Measurements from ENCODE around the gene MGAT4B.

The MGAT4B gene

DNA sequence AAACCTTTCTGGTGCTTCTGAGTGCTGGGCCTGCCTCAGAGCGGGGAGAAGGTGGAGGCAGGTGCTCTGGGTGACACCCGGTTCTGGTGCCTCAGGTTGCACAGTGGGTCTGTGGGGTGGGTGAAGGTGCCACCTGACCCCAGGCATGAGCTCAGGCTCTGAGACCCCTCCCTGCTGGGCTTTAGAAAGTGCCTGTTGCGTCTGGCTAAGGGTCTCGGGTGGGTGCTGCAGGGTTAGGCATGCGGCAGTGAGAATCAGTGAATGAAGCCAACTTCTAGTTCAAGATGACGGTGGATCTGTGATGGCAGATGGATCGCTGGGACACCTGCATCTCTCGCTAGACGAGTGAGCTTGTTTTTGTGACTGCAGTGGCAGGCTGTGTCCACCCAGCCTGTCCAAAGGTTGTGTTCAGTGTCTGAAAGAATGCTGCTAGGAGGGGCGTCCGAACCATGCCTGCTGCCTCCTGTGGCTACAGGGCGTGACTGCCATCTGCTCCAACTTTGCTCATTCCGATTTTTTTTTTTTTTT lies 19.1 kb upstream of the MGAT4B start:
- DNase-seq: no peak

DNA sequence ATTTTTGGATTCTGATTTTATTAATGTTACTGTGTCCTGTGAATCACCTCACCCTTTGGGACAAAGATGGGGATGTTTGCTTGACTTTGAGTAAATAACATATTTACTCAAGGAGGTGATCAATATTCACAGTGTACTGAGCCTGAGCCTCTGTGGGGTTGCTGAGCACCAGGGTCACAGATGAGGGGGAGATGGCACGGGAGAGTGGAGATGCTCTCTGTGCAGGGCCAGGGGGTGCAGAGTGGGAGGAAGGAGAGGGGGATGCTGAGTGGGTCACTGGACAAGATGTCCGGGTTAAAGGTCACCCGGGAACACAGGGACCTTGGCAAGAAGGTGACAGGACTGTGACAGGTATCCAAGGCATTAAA lies 18.1 kb upstream of the MGAT4B start:
- DNase-seq: no peak

DNA sequence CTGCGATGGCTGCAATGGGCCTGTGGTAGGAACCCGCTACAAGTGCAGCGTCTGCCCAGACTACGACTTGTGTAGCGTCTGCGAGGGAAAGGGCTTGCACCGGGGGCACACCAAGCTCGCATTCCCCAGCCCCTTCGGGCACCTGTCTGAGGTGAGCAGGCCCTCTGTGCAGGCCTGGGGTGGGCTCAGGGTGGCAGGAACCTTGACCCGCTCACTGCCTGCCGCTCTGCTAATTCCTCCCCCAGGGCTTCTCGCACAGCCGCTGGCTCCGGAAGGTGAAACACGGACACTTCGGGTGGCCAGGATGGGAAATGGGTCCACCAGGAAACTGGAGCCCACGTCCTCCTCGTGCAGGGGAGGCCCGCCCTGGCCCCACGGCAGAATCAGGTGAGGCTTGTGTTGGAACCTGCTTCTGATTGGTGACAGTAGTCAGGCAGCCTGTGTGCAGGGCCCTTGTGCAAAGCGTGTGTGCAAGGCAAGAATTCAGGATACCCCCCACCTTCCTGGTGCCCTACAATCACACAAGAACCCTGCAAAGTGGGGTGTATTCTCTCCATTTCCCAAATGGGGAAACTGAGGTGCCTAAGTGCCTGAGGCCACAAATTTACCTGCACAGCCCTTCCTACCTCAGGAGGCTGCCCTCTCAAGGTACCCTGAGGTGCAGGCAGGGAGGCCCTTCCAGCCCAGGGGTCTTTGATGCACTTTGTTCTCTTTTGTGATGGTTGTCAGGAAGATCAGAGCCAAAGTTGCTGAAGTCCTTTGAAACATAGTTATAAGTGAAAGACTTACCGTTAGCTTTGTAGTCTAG lies 17.5 kb upstream of the MGAT4B start:
- no peak for DNase-seq

DNA sequence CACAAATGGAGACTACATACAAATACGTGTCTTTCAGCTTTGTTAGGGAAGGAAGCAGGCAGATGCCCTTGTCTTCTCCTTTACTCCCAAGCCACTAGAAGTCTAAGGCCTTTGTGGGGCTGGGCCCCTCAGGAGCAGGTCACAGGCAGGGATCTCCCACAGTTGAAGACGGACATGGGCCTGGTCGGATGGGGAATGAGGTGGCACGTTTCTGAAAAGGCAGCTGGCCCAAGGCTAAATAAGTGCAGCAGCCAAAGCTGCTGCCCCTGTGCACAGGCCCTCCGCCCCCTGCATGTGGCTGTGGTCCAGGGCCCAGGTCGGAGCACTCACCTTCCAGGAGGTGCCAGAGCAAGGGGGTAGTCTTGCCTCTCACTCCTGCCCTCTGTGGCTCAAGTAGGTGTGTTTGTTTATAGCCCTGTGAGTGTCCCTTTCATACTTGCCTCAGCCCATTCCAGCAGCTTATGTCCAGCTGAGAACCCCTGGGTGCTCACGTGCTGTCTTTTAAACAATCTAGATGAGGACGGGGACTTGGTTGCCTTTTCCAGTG lies 15.9 kb upstream of the MGAT4B start:
- no peak for DNase-seq

DNA sequence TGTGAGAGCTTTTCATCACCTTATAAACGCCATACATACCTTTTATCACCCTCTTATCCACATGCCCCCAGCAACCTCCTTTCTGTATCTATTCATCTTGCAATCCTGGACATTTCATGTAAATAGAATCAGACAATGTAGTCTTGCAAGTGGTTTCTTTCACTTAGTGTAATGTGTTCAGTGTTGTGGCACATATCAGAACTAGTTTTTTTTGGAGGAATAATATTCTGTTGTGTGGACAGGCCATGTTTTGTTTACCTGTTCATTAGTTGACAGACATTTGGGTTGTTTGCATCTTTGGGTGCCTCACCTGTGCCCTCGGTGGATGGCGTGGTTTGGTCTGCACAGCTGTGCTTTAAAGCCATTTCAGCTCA lies 15.4 kb upstream of the MGAT4B start:
- no peak for DNase-seq

DNA sequence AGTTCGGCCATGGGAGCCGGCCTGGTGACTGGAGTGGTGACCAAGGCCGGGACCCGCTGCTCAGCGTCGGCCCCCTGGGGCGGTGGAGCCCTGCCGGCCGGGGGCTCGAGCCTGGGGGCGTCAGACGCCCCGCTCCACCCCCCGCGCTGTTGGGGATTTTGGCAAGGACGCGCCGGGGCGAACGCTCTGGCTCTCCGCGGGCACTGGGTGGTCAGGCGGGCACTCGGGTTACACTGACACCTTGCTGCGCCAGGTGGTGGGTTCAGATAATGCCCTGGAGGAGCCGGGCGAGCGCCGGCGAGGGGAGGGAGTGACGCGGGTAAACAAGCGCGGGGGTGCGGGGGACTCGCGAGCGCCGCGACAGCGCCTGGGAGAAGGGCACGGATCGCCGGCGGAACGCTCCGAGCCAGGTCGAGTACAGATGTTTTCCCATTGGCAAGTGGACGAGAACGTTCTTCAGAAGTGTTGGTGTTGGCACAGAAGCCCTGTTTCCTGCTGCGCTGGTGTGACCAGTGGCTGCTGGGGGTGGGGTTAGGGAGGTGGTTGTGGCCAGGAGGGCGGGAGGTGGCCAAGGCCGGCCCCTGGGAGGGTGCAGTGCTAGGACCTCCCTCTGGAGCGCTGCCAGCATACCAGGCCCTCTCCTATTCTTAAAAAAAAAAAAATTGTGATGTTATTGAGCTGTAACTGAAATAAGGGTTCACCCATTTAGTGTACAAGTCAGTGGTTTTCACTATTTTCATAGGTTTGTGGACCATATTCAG lies 14.8 kb upstream of the MGAT4B start:
- peak; percentile 87 for DNase-seq

DNA sequence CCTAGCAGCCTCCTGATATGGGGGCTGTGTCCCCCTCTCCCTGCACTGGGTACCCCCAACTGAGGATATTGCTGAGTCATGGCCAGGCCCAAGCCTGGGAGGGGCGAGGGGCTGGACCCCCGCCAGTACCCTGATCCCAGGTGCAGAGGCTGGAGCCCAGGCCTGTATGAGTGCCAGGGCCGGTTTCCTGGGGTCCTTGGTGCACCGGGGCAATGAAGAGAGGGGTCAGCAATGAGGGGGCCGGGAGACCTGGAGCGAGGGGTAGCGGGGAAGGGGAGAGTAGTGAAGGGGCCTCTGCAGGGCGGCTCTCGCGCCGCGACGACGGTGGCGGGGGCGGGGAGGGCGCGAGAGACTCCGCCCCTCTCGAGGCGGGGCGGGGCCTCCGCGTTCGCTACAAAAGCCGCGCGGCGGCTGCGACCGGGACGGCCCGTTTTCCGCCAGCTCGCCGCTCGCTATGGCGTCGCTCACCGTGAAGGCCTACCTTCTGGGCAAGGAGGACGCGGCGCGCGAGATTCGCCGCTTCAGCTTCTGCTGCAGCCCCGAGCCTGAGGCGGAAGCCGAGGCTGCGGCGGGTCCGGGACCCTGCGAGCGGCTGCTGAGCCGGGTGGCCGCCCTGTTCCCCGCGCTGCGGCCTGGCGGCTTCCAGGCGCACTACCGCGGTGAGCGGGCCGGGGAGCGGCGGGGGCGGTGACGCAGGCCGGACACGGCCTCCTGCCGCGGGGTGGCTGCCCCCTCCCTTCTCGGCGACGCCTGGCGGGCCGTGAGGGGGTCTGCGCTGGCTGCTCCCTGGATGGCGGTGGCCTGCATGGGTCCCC lies 14.0 kb upstream of the MGAT4B start, which contains the start of gene SQSTM1:
Gene SQSTM1 (plus strand): TSS at position 423 of the 815 bp plus-strand sequence. CDS start 32 bp downstream, at position 455.
- peak; percentile 78 for DNase-seq

DNA sequence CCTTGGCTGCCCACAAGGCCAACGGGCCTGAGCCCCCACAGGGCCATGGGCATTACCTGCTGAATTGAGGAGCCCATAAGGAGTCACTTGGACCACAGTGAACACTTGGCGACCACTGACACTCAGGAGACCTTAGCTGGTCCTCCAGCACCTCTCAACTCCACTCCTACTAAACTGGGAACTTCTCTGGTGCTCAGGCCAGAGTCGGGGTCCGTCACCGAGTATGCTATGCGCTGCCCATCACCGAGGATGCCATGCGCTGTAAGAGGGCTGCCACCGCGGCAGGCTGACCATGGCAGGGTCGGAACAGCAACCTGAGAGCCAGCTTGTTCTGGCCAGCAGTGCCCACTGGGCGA lies 13.4 kb upstream of the MGAT4B start:
- DNase-seq: no peak

DNA sequence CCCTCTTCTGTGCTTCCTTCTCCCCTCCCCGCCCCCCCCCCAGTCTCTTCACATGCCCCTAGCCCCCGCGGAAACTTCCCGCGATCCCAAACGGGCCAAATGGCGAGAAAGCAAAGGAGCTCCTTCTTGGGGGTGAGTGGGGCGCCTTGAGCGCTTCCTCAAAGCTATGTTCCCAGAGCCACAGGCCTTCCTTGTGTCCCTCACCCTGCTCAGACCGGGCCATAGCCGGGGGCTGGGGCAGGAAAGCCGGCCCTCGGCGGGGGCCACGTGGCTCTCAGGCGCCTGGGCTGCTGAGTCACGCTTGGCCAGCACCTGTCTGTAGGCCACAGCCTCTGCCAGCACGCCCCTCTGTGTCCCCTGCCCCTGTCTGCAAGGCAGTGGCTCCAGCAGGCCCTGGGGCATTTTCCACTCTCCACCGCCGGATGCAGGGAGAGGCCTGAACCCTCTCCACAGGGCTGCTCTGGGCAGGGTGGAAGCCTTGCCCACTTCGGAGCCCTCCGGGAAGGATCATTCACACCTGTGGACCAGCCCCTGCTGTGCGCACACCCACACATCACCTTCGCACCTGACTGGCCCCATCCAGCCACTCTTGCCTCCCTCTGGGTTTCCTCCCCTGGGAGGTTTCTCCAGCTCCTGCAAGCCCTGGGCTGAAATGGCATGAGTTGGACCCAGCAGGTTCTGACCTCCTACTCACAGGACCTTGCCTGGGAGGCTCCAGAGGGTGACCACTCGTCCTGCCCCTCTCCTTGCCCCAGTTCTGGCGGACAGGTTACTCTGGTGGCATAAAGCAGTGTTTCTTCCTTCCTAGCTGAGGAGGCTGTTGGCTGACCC lies 12.8 kb upstream of the MGAT4B start:
- DNase-seq: peak; percentile 45

DNA sequence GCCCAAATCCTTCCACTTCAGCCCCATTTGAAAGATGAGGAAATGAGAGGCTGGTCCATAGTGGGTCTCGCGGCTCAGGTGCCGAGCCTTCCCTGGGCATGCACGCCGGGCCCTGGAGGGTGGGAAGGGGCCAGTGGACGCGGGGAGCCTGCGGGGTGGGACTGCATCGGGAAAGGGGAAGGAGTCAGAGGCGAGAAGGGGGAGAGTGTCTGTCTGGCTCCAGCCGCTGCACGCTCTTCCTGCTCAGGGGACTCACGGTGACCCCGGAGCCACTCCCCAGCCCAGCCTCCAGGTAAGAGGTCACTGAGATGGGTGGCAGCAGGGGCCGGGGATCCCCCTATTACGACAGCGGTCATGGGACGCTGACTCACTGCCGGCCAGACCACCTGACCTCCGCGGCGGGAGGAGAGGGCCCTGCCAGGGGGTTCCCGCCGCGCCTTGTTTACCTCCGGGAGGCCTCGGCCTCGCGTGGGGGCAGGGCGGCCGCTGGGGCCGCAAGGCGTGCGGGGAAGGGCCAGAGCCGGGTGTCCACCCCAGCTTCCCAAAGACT lies 12.2 kb upstream of the MGAT4B start:
- peak; percentile 83 for DNase-seq

DNA sequence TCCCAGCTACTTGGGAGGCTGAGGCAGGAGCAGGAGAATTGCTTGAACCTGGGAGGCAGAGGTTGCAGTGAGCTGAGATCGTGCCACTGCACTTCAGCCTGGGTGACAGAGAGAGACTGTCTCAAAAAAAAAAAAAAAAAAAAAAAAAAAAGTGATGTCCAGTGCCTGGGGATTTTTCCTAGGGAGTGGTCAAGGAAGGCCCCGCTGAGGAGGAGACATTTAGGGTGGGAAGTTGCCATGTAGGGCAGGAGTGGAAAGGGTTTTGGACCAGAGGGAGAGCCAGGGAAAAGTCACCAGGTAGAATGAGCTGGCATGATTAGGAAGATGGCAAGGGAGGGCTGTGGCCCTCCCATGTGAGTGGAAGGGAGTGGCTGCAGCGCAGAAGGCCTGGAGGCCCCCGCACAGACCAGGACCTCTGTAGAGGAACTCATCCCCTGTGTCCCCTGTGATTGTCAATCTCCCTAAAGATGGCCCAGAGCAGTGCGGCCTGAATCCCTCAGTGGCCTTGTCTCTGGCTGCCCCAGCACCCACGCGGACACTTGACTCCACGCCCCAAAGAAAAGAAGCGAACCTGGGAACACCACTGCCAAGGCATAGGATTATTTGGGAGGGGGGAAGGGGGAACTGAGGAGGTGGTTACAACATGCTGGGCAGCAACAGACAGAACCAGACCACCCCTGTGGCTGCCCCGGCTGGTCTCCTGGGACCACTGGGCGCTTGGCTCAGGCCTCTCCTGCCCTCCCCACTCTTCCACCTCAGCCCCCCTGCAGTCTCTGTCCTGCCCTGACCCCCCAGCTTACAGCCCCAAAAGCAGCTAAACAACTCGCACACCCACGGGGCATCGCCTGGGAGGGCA lies 11.5 kb upstream of the MGAT4B start:
- no peak for DNase-seq

DNA sequence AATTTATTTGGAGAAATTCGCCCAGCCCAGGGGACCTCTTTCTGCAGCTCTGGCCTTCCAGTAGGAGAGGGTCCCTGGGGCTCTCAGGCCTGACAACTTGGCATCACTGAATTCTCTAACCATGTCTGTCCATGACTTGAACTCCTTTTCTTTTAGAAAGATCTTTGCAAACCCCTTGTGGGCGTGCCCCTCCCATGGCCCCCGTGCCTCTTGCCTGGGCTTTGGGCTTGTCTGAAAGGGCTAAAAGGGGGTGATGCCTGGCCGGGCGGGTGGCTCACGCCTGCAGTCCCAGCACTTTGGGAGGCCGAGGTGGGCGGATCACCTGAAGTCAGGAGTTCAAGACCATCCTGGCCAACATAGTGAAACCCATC lies 10.8 kb upstream of the MGAT4B start:
- no peak for DNase-seq

DNA sequence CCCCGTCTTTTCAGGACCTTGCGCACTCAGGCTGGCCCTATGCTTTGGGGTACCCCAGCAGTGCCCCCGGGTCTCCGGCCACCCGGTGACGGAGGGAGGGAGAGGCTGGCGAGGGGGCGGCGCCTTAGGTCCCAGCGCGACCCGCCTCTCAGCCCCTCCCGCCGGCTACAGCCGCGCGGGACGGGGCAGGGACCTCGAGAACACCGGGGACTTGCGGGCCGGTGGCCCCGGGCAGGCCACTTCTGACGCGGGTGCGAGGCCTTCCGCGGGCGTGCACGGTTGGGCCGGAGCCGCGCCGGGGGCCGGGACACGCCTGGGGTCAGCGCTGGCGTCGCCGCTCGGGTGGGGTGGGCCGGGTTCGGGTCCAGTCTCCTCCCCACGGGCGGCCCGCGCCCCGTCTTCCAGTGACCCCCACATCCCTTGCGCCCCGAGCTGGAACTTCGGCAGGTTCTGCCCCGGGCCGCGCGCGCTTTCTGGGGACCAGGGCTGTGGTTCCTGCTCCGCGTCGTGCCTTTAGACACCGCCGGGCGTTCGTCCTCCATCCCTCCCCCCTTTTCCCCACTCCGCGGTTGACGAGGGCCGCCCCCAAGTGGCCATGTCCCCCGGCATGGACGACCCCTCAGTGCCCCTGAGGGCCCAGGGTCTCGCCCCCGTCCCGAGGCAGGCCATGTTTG lies 10.3 kb upstream of the MGAT4B start:
- no peak for DNase-seq

DNA sequence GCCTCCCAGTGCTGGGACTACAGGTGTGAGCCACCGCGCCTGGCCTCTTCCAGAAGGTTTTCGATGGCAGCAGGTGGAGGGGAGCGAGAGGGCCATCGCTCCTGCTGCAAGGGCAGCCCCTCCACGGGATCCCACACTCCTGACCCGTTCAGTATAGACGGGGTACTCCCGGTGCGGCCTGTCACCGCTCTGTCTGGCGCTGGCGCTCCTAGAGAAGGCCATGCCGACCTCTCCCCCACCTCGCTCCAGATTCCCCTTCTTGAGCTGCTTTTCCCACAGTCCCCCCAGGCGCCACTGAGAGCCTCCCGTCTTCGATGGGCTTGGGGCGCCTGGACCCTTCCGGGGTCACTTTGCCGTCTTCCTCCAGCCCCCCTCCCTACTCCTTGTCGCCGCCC lies 9.7 kb upstream of the MGAT4B start:
- DNase-seq: no peak

DNA sequence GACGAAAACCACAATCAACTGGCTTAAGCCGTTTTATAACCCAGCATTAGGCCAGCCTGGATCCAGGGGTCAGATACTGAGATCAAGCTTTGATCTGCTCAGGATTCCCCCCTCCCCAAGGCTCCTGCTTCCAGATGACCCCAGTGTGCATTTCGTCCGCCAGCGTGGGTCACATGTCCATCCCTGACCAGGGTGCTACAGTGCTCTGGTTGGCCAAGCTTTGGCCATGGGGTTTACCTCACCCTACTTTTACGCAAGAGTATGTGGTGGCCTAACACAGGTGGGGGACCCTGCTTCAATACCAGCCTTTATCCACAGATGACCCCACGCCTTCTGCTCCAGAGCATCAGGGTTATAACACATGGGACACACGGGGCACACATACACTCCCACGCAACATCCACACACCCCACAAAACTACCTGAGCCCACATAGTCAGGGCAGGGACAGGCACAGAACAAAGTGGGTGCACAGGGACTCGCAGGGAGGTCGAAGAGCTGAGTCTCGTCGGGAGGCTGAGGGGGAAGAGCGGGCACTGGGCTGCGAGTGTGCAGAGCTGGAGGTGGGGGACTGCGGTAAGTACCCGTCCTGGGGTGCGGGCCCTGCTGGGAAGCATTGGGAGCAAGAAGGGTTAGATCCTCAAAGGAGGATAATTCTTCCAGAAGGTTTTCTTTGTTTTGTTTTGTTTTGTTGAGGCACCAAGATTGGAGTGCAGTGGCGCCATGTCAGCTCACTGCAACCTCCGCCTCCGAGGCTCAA lies 9.0 kb upstream of the MGAT4B start:
- no peak for DNase-seq

DNA sequence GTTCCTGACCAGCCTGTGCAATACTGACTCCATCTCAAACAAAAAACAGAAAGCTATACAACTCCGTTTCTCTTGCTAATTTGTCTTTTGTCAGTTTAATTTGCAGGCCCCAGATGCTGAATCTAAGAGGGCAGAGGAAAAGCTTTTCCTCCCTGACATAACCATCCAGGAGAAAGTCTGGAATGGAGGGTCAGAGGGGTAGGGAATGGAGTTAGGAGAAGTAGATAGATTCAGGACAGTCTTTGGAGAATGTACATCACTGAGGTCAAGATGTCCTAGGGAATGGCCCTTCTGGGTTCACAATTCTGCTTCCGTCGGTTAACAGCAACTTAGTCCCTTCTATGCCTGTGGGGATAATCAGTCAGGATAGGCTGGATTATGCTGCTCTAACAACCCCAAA lies 7.4 kb upstream of the MGAT4B start:
- no peak for DNase-seq

DNA sequence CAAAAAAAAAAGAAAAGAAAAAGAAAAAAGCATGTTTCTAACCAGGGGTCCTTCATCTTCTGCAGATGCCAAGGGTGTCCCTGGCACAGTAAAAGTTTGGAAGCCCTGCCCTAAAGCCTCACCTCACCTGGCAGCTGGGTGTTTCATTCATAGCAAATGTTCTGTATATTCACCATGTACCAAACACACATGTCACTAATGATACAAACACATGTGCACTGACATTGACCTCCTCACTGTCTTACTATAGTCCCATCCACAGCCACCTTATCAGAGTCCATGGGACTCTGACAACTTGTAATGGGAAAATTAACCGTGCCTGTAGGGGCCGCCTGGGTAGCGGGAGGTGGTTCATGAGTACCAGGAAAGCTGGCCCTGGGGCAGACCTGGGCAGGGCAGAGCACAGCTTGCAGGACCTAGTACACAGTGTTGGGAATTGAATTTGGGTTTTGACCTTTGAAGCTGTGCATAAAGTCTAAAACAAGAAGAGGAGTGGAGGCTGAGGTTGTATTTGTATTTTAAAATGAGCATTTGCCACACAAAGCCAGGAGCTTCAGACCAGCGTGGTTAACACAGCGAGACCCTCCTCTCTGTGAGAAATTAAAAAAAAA lies 6.4 kb upstream of the MGAT4B start:
- DNase-seq: no peak

DNA sequence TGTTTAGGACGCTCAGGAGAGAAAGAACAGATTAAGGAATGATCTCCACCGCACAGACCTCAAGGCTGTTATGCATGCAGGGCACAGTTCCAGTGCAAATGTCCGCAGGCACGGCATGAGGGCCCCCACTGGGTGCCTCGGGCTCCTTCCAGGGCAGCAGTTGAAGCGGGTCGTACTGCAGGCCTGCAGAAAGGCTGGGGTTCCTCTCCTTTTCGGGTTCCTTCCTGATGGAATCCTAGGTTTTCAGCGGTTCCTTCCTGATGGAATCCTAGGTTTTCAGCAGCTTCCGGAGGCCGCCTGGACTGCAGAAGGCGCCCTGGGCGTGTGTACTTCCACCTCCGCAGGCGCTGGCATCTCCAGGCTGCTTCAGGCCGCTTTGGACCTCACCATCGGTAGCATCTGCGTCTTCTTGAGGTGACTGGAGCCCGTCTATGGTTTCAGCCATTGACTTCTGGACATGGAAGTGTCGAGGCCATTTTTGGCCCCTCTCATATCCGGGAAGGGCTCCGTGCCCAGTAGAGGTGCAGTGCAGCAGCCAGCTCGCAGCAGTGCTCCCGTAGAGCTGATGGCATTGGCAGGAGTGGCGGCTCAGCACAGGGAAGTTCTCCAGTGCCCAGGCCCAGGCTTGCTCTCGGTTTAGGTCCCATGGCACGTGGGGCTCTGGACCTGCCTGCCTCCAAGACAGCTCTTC lies 5.6 kb upstream of the MGAT4B start:
- DNase-seq: no peak
